Spleen (tissue), 11 donors: ENCODE data around the gene ST6GALNAC2. TPM values are rescaled to one million over a fixed set of nuclear protein-coding genes. Genes with fewer than 3 reads are reported as not detected.
A peak's percentile ranks its signal among the peaks of the same experiment; 100 is the strongest.

Source experiments
- DNase-seq: peaks from one replicate; pipeline ENCODE4 v3.0.0-alpha.2; 2020
- H3K27ac ChIP-seq, 8 donors: fragments of 200-600 bp; sonication (generic) in 7 of 8; 1 replicate in 4 of 8; 2 replicates in 4 of 8; pipeline versions ENCODE4 v1.5.0 to v1.8.0; 2016 to 2021; ENCODE audit warnings: inconsistent platforms in 4 of 8, mild to moderate bottlenecking in 4 of 8, moderate library complexity in 1 of 8
- H3K27me3 ChIP-seq, 7 donors: fragments of 200-600 bp; sonication (generic) in 6 of 7; replicated peaks in 1 of 7; 1 replicate in 4 of 7; 2 replicates in 3 of 7; pipeline versions ENCODE4 v1.5.0 to v1.8.0; 2016 to 2021; ENCODE audit warnings: inconsistent platforms in 3 of 7, mild to moderate bottlenecking in 1 of 7
- H3K36me3 ChIP-seq, 6 donors: fragments of 200-600 bp; sonication (generic) in 5 of 6; 1 replicate in 4 of 6; 2 replicates in 2 of 6; pipeline versions ENCODE4 v1.5.0 to v1.8.0; 2016 to 2021; ENCODE audit warnings: inconsistent platforms in 2 of 6
- H3K4me1 ChIP-seq, 6 donors: fragments of 200-600 bp; sonication (generic) in 5 of 6; 1 replicate in 3 of 6; 2 replicates in 3 of 6; pipeline versions ENCODE4 v1.5.0 to v1.8.0; 2016 to 2021; ENCODE audit warnings: inconsistent platforms in 3 of 6
- H3K4me3 ChIP-seq, 8 donors: fragments of 200-600 bp; sonication (generic) in 7 of 8; 1 replicate in 4 of 8; 2 replicates in 4 of 8; pipeline versions ENCODE4 v1.5.0 to v1.8.0; 2016 to 2021; ENCODE audit warnings: inconsistent platforms in 4 of 8, mild to moderate bottlenecking in 4 of 8, moderate library complexity in 2 of 8
- H3K9me3 ChIP-seq, 8 donors: fragments of 200-600 bp; sonication (generic) in 7 of 8; 1 replicate in 4 of 8; 2 replicates in 4 of 8; pipeline versions ENCODE4 v1.5.0 to v1.8.0; 2016 to 2021; ENCODE audit warnings: inconsistent platforms in 4 of 8
- POLR2A ChIP-seq, 3 donors: fragments of 450-650 bp; IDR thresholded peaks; one replicate each; pipeline ENCODE4 v1.5.1; 2017; ENCODE audit warnings: antibody characterized with exemption in 3 of 3, mild to moderate bottlenecking in 1 of 3
- POLR2AphosphoS5 ChIP-seq, 3 donors: sonication (generic); formaldehyde crosslinking; IDR thresholded peaks; one replicate each; pipeline ENCODE4 v1.5.1; 2017; ENCODE audit warnings: antibody characterized with exemption in 3 of 3
- WGBS, 5 donors: extraction: QIAGEN DNeasy Blood & Tissue Kit in 3 of 5; methylation state at CpG; one replicate each; pipeline versions ENCODE4 v1.1.5 to v1.1.7; 2013 to 2018; 5-methylcytosine and 5-hydroxymethylcytosine counted together
- intact Hi-C: fragments of 100-400 bp; cut with DNase I; formaldehyde crosslinking; loops from one replicate; pipeline ENCODE4 v1.15.0; 2023; ENCODE audit warnings: low total_unique reads
- polyA plus RNA-seq, 3 donors: library from polyadenylated mRNA; stranded (reverse); fragments of 200-250 nt; gene quantifications; one replicate each; pipeline ENCODE4 v1.2.1, GENCODE V29; 2013
- total RNA-seq, 7 donors: library from RNA; depleted of rRNA in 3 of 7; stranded (reverse); fragments of >200 nt in 3 of 7; fragmentation: NEBNext Ultra II Directional in 4 of 7; extraction: Animal tissue kit (Norgen Biotek cat#: 25700) in 4 of 7; gene quantifications; one replicate each; pipeline versions ENCODE4 v1.1.0 to v1.2.1, GENCODE V29; 2016 to 2021
- TF ChIP-seq, protein P1 (sequence below), 11 experiments: fragments of 200-600 bp in 7 of 11; fragments of 450-650 bp in 4 of 11; sonication (generic) in 4 of 11; IDR thresholded peaks in 8 of 11; conservative IDR thresholded peaks in 3 of 11; 1 replicate in 7 of 11; 2 replicates in 4 of 11; pipeline versions ENCODE4 v1.4.0 to v1.8.0; 2016 to 2021; ENCODE audit warnings: antibody characterized with exemption in 11 of 11, inconsistent platforms in 4 of 11, mild to moderate bottlenecking in 1 of 11
- donor health status: healthy with polysubstance abuse.
- donor health status: DM: no; HTN: no; CAD: no; lungs with moderate emphysema.
- donor health status: DM: no; HTN: no; CAD: no.
- donor health status: Bipolar disorder and iron deficiency.
- donor health status: healthy.
- donor health status: DM: no; HTN: no; CAD: no.
- donor health status: DM: yes; HTN: yes; CAD: no.

Gene ST6GALNAC2
- total and polyA plus RNA-seq, 10 donors, result 1.1 to 15.7 (median 8.7) TPM

DNA sequence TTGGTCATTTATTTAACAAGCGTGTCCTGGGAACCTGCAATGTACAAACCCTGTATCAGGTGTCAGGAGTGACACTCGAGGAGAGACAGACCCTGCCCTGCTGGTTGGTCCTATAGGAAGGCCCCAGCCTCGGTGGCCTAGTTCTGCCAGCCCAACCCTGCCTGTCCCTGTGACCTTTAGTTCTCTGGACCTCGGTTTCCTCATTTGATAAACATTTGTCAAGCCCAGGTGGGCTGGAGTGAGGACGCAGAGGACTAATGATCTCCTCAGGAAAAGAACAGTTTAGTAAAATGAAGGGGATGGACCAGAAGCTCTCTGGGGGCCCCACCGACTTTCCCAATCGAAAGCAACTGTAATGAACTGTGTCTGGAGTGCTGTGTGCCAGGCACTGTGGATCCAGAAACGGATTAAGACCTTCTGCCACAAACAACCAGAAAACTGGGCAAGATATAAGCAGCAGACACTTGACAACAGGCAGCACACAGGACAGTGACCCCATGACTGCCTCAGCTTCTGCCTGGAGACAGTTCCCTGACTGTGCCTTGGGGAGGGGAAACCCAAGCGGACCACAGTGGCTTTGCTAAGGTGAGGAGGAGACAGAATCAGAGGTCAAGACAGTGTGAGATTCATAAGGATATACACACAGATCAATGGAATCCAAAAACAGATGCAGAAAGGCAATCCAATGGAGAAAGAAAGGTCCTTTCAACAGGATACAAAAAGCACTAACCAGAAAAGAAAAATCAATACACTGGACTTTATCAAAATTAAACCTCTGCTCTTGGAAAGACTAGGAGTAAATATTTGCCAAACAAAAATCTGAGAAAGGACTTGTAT is 37.1 kb downstream of the ST6GALNAC2 start:
- peaks cover 30 to 71% (median 48%) of the 10 kb centered on the region in 6 donors for H3K4me1 ChIP-seq
- intact Hi-C loops, result no loop called here
- no peaks in the 10 kb centered on the region for H3K36me3 ChIP-seq
- H3K27ac ChIP-seq, result no peak overlapping the region
- TF ChIP-seq POLR2A (IDR thresholded peaks at IDR 0.05), result no peak
- no peak for TF ChIP-seq POLR2AphosphoS5 (IDR thresholded peaks at IDR 0.05)
- TF ChIP-seq, protein P1, sequence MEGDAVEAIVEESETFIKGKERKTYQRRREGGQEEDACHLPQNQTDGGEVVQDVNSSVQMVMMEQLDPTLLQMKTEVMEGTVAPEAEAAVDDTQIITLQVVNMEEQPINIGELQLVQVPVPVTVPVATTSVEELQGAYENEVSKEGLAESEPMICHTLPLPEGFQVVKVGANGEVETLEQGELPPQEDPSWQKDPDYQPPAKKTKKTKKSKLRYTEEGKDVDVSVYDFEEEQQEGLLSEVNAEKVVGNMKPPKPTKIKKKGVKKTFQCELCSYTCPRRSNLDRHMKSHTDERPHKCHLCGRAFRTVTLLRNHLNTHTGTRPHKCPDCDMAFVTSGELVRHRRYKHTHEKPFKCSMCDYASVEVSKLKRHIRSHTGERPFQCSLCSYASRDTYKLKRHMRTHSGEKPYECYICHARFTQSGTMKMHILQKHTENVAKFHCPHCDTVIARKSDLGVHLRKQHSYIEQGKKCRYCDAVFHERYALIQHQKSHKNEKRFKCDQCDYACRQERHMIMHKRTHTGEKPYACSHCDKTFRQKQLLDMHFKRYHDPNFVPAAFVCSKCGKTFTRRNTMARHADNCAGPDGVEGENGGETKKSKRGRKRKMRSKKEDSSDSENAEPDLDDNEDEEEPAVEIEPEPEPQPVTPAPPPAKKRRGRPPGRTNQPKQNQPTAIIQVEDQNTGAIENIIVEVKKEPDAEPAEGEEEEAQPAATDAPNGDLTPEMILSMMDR (IDR thresholded peaks at IDR 0.05 in 8 of 11, conservative IDR thresholded peaks at IDR 0.05 in 3 of 11), result no peak
- H3K9me3 ChIP-seq, result no peaks in the 10 kb centered on the region
- WGBS, 5 donors, result 65 to 74% (median 69%) methylated on average over 9 of the region's 9 CpGs
- peak; percentile 48 for DNase-seq
- H3K4me3 ChIP-seq, result no peak overlapping the region
- H3K27me3 ChIP-seq, result peaks cover 0 to 11% (median 0%) of the 10 kb centered on the region in 7 donors

DNA sequence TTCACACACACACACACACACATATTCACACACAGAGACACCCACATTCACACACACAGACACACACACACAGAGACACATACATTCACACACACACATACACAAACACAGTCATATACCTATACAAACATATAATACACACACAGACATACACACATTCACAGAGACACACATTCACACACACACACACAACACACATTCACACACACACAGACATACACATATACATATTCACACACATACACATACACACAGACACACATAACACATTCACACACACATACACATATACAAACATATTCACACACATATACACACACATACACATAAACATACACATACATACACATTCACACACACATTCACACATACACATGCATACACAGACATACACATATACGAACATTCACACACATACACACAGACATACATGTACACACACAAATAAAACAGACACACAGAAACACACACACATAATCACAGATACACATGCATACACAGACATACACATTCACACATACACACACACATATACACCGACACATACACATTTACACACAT is 37.9 kb downstream of the ST6GALNAC2 start:
- Histone ChIP-seq H3K36me3 (no peaks in the 10 kb centered on the region), H3K4me3 (no peak overlapping the region), H3K4me1 (peaks cover 30 to 73% (median 52%) of the 10 kb centered on the region in 6 donors), H3K27me3 (peaks cover 0 to 17% (median 0%) of the 10 kb centered on the region in 7 donors), H3K27ac (peak overlapping the region in 1 of 8 donors; percentile 37), H3K9me3 (no peaks in the 10 kb centered on the region)
- WGBS, 5 donors, result 78 to 94% (median 88%) methylated on average over 2 of the region's 2 CpGs
- intact Hi-C loops, result no loop called here
- no peak for TF ChIP-seq POLR2A (IDR thresholded peaks at IDR 0.05)
- TF ChIP-seq, protein P1 (IDR thresholded peaks at IDR 0.05 in 8 of 11, conservative IDR thresholded peaks at IDR 0.05 in 3 of 11), result peak in 2 of 11 experiments; percentile 4 to 6
- no peak for DNase-seq

DNA sequence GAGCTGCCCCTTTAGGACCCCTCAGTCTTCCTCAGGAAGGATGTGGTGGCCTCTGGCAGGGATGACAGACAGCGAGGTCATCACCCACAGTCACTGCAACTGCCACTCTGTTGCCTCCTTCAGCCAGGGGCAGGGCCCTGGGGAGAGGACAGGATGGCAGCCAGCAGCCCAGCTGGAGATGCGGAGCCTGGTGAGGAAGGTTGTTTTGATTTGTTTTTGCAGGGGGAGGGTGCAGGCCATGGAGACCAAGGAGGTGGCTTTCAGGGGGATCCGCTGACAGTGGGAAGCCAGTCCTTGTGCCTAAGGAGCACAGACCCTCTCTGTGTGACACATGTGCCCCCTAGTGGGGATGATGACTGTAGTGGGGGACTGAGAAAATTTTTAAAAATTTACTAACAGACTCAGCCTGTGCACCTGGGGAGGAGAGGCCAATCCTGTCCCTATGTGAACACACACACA is 38.4 kb downstream of the ST6GALNAC2 start:
- peak; percentile 80 for DNase-seq

More for the DNA sequence above, 38.4 kb downstream of the ST6GALNAC2 start:
- intact Hi-C loops, result no loop called here
- Histone ChIP-seq H3K36me3 (no peaks in the 10 kb centered on the region), H3K27me3 (peaks cover 0 to 22% (median 0%) of the 10 kb centered on the region in 7 donors), H3K9me3 (no peaks in the 10 kb centered on the region), H3K4me3 (no peak overlapping the region), H3K27ac (peak overlapping the region in 4 of 8 donors; percentile 23 to 55 (median 32)), H3K4me1 (peaks cover 30 to 77% (median 52%) of the 10 kb centered on the region in 6 donors)
- WGBS, 5 donors, result 12 to 24% (median 16%) methylated on average over 3 of the region's 3 CpGs
- TF ChIP-seq, protein P1 (IDR thresholded peaks at IDR 0.05 in 8 of 11, conservative IDR thresholded peaks at IDR 0.05 in 3 of 11), result peak; percentile 38 to 86 (median 69)
- peak in 2 of 3 donors; percentile 34 to 37 for TF ChIP-seq POLR2AphosphoS5 (IDR thresholded peaks at IDR 0.05)
- TF ChIP-seq POLR2A (IDR thresholded peaks at IDR 0.05), result no peak
